ENCODE data around the gene RPRD2.

DNA sequence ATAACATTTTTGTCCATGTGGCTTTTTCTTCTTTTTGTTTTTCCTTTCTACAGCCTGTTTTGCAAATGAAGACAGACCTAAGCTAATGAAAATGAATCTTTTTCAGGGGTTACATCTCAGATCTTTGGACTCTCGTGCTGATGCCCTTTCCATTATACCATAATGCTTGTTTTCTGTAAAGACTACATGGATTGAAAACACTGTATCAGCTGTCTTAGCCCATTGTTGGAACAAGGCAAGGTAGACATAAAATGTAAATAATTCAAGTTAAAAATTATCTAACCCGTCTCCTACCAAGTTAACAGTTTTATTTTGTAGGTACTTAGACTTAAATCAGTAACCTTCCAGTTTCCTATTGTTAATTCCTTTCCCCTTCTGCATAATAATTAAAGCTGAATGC is 44.9 kb downstream of the RPRD2 start:
- no peak for TF ChIP-seq POLR2A (IDR thresholded peaks at IDR 0.05; ENCODE audit: low read length)
- no peak for TF ChIP-seq GATA1 (IDR thresholded peaks at IDR 0.05; ENCODE audit: low read depth, low read length)
